OCI-LY7 (cell line): Measurements from ENCODE around the gene GLO1. TPM values are rescaled to one million over a fixed set of nuclear protein-coding genes. Genes with fewer than 3 reads are reported as not detected.

Experiments
- BruUV-seq: library from RNA; stranded (reverse); fragments of 400-500 nt; replicated peaks from 2 replicates; lab custom pipeline; 2021; lab: Mats Ljungman, UMichigan
- CTCF ChIA-PET: fragments of 300-600 bp; sonication (Branson Sonifier 250); formaldehyde crosslinking; loops from one replicate; lab custom pipeline; 2022; ENCODE audit warnings: antibody characterized with exemption; ENCODE audit not compliant: unreplicated experiment; lab: Charles Lee
- POLR2A ChIA-PET: fragments of 300-600 bp; sonication (Branson Sonifier 250); formaldehyde crosslinking; loops from one replicate; lab custom pipeline; 2022; ENCODE audit warnings: antibody characterized with exemption; lab: Charles Lee
- DNase-seq: peaks from one replicate; pipeline ENCODE4 v3.0.0-alpha.2; 2015; ENCODE audit warnings: low spot score
- H2AFZ ChIP-seq: fragments of 200-600 bp; sonication (generic), shearing (Covaris generic); 2 replicates; pipeline ENCODE4 v1.6.1; 2014; ENCODE audit warnings: mild to moderate bottlenecking, antibody characterized with exemption, low read length, moderate library complexity
- H3K27ac ChIP-seq: fragments of 200-600 bp; sonication (generic); 2 replicates; pipeline ENCODE4 v1.5.1; 2014; ENCODE audit warnings: mixed run types, low read depth, mild to moderate bottlenecking, moderate library complexity, low read length, inconsistent platforms; ENCODE audit not compliant: poor library complexity, severe bottlenecking
- H3K36me3 ChIP-seq: fragments of 200-600 bp; sonication (generic); 2 replicates; pipeline ENCODE4 v1.6.1; 2014; ENCODE audit warnings: mild to moderate bottlenecking, antibody characterized with exemption, low read length, moderate library complexity, mixed read lengths; ENCODE audit not compliant: insufficient read depth
- H3K4me1 ChIP-seq: fragments of 200-600 bp; sonication (generic); 2 replicates; pipeline ENCODE4 v1.5.1; 2014; ENCODE audit warnings: mild to moderate bottlenecking, low read length; ENCODE audit not compliant: insufficient read depth, poor library complexity, severe bottlenecking
- H3K4me2 ChIP-seq: fragments of 200-600 bp; sonication (generic); 2 replicates; pipeline ENCODE4 v1.6.1; 2014; ENCODE audit warnings: mild to moderate bottlenecking, low read length
- H3K4me3 ChIP-seq: fragments of 200-600 bp; sonication (generic); 2 replicates; pipeline ENCODE4 v1.5.1; 2014; ENCODE audit warnings: mild to moderate bottlenecking, low read depth, low read length; ENCODE audit not compliant: poor library complexity, severe bottlenecking
- H3K79me2 ChIP-seq: fragments of 200-600 bp; sonication (generic); 2 replicates; pipeline ENCODE4 v1.6.1; 2016; ENCODE audit warnings: low read depth, mild to moderate bottlenecking, low read length, moderate library complexity, mixed read lengths; ENCODE audit not compliant: insufficient read depth
- H3K9me2 ChIP-seq: fragments of 200-600 bp; sonication (generic); 2 replicates; pipeline ENCODE4 v1.6.1; 2016; ENCODE audit warnings: mild to moderate bottlenecking, low read length, mixed read lengths; ENCODE audit not compliant: insufficient read depth
- H3K9me3 ChIP-seq: fragments of 200-600 bp; sonication (generic); 2 replicates; pipeline ENCODE4 v1.6.1; 2014; ENCODE audit warnings: mild to moderate bottlenecking, mixed run types, low read length, mixed read lengths
- H4K20me1 ChIP-seq: fragments of 200-600 bp; sonication (generic); 2 replicates; pipeline ENCODE4 v1.6.1; 2014; ENCODE audit warnings: mild to moderate bottlenecking, antibody characterized with exemption, low read length, moderate library complexity, mixed read lengths; ENCODE audit not compliant: insufficient read depth
- CTCF ChIP-seq: fragments of 200-600 bp; sonication (generic); conservative IDR thresholded peaks from 2 replicates; pipeline ENCODE4 v1.5.1; 2014; ENCODE audit warnings: mild to moderate bottlenecking, antibody characterized with exemption, low read length, moderate library complexity, mixed read lengths
- EZH2phosphoT487 ChIP-seq: fragments of 200-600 bp; sonication (generic); IDR thresholded peaks from 2 replicates; pipeline ENCODE4 v1.6.1; 2018; ENCODE audit warnings: low read depth, borderline replicate concordance, mild to moderate bottlenecking, mixed run types, antibody characterized with exemption, low read length, moderate library complexity, mixed read lengths
- intact Hi-C: fragments of 100-400 bp; cut with micrococcal nuclease; formaldehyde crosslinking; loops from one replicate; pipeline ENCODE4 v1.10.0; 2022; ENCODE audit not compliant: unreplicated experiment
- total RNA-seq, 2 experiments: library from RNA; depleted of rRNA in 1 of 2; stranded (reverse); fragments of >200 nt in 1 of 2; shearing (Covaris generic) in 1 of 2; gene quantifications; 2 replicates each; pipeline ENCODE4 v1.2.3, GENCODE V29; 2014 to 2022

GLO1 gene
- total RNA-seq, 2 experiments from 2014 or later = 92.2 to 93.2 TPM

- Histone ChIP-seq H3K36me3 (no peaks in the 10 kb centered on the region), H3K79me2 (no peaks in the 10 kb centered on the region), H3K4me2 (no peak overlapping the region), H3K4me3 (no peak overlapping the region), H3K9me2 (no peaks in the 10 kb centered on the region), H4K20me1 (no peaks in the 10 kb centered on the region), H3K4me1 (no peaks in the 10 kb centered on the region), H3K9me3 (no peaks in the 10 kb centered on the region), H2AFZ (no peak overlapping the region), H3K27ac (no peak overlapping the region)
- ChIA-PET POLR2A (interaction anchor here (0.6 kb wide), 1 partner anchor 12 kb away, joined by 6 read pairs; no protein-coding TSS in a partner anchor), CTCF (no interaction called here)
- intact Hi-C loops = no loop called here
- DNase-seq = no peak
- no peak for TF ChIP-seq CTCF
- no peak for TF ChIP-seq EZH2phosphoT487
- no TSS peak for BruUV-seq
These were observed 11.5 kb upstream of the GLO1 start for GRCh38 chr6:38714239-38715015.

GRCh38 chr6:38713812-38714211 lies 10.9 kb upstream of the GLO1 start:
- no peak for DNase-seq
- ChIA-PET POLR2A (interaction anchor here (0.6 kb wide), 2 partner anchors 13 to 1135 kb away, joined by 3 to 6 read pairs; no protein-coding TSS in a partner anchor), CTCF (no interaction called here)
- Histone ChIP-seq H3K36me3 (no peaks in the 10 kb centered on the region), H2AFZ (no peak overlapping the region), H3K4me1 (no peaks in the 10 kb centered on the region), H3K4me2 (no peak overlapping the region), H3K27ac (no peak overlapping the region), H4K20me1 (no peaks in the 10 kb centered on the region), H3K4me3 (no peak overlapping the region), H3K9me3 (no peaks in the 10 kb centered on the region), H3K9me2 (no peaks in the 10 kb centered on the region), H3K79me2 (no peaks in the 10 kb centered on the region)
- TF ChIP-seq CTCF = no peak
- no peak for TF ChIP-seq EZH2phosphoT487
- intact Hi-C loops = no loop called here
- BruUV-seq = no TSS peak

GRCh38 chr6:38708496-38708895 lies 5.6 kb upstream of the GLO1 start:
- no TSS peak for BruUV-seq
- no peak overlapping the region for H3K4me2 ChIP-seq
- no peaks in the 10 kb centered on the region for H3K79me2 ChIP-seq
- no peaks in the 10 kb centered on the region for H3K36me3 ChIP-seq
- no peak overlapping the region for H3K27ac ChIP-seq
- no peaks in the 10 kb centered on the region for H3K9me3 ChIP-seq
- no peaks in the 10 kb centered on the region for H3K9me2 ChIP-seq
- intact Hi-C loops = no loop called here
- no peak for DNase-seq
- POLR2A ChIA-PET = no interaction called here
- peaks cover under 1% of the 10 kb centered on the region for H3K4me1 ChIP-seq
- H4K20me1 ChIP-seq = no peaks in the 10 kb centered on the region
- CTCF ChIA-PET = no interaction called here
- H3K4me3 ChIP-seq = no peak overlapping the region
- no peak overlapping the region for H2AFZ ChIP-seq
- no peak for TF ChIP-seq CTCF
- no peak for TF ChIP-seq EZH2phosphoT487
